Panc1 (cell line): ENCODE results near the gene CD151.

Experiments used
- CTCF ChIP-seq: fragments of 450-650 bp; IDR thresholded peaks from 2 replicates; pipeline ENCODE4 v1.5.1; 2017; ENCODE audit warnings: mild to moderate bottlenecking
- TF ChIP-seq, protein P1 (sequence below), 2 experiments: IDR thresholded peaks; 2 replicates each; pipeline ENCODE4 v1.6.1; 2011 to 2012; ENCODE audit warnings: low read depth in 2 of 2, control low read depth in 1 of 2, low read length in 1 of 2, mild to moderate bottlenecking in 1 of 2, moderate library complexity in 1 of 2; ENCODE audit not compliant: insufficient read depth in 1 of 2

- no peak for TF ChIP-seq CTCF
- TF ChIP-seq, protein P1, sequence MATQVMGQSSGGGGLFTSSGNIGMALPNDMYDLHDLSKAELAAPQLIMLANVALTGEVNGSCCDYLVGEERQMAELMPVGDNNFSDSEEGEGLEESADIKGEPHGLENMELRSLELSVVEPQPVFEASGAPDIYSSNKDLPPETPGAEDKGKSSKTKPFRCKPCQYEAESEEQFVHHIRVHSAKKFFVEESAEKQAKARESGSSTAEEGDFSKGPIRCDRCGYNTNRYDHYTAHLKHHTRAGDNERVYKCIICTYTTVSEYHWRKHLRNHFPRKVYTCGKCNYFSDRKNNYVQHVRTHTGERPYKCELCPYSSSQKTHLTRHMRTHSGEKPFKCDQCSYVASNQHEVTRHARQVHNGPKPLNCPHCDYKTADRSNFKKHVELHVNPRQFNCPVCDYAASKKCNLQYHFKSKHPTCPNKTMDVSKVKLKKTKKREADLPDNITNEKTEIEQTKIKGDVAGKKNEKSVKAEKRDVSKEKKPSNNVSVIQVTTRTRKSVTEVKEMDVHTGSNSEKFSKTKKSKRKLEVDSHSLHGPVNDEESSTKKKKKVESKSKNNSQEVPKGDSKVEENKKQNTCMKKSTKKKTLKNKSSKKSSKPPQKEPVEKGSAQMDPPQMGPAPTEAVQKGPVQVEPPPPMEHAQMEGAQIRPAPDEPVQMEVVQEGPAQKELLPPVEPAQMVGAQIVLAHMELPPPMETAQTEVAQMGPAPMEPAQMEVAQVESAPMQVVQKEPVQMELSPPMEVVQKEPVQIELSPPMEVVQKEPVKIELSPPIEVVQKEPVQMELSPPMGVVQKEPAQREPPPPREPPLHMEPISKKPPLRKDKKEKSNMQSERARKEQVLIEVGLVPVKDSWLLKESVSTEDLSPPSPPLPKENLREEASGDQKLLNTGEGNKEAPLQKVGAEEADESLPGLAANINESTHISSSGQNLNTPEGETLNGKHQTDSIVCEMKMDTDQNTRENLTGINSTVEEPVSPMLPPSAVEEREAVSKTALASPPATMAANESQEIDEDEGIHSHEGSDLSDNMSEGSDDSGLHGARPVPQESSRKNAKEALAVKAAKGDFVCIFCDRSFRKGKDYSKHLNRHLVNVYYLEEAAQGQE (IDR thresholded peaks at IDR 0.05; ENCODE audit: insufficient read depth in 1 of 2, low read depth in 2 of 2, low read length in 1 of 2): no peak
Measured at GRCh38 chr11:871472-871871, 38.7 kb downstream of the CD151 start.
